Endothelial cell of umbilical vein (primary cell): ENCODE results near the gene NPPB. TPM values are rescaled to one million over a fixed set of nuclear protein-coding genes. Genes with fewer than 3 reads are reported as not detected.

Source experiments
- BruUV-seq: library from RNA; stranded (reverse); fragments of 400-500 nt; replicated peaks from 2 replicates; lab custom pipeline; 2021; lab: Mats Ljungman, UMichigan
- CTCF ChIA-PET: fragments of 300-600, 350-600 bp; sonication (Branson Sonifier 250); formaldehyde crosslinking; loops from one replicate; lab custom pipeline; 2021; ENCODE audit warnings: antibody characterized with exemption, inconsistent platforms; lab: Charles Lee
- POLR2A ChIA-PET: fragments of 300-600, 350-600 bp; sonication (Branson Sonifier 250); formaldehyde crosslinking; loops from one replicate; lab custom pipeline; 2021; ENCODE audit warnings: antibody characterized with exemption, inconsistent platforms; lab: Charles Lee
- DNase-seq: peaks from one replicate; pipeline ENCODE4 v3.0.0-alpha.2; 2011; ENCODE audit warnings: low read depth, low spot score
- FAIRE-seq: peaks from 2 replicates; lab custom pipeline; 2011; peaks lifted over from hg19 to GRCh38; lab: Jason Lieb, UNC
- H2AFZ ChIP-seq: 2 replicates; pipeline ENCODE4 v1.6.0; 2012; ENCODE audit warnings: low read depth, low read length, control low read depth, inconsistent platforms
- H3K27ac ChIP-seq: 2 replicates; pipeline ENCODE4 v1.5.1; 2011; ENCODE audit warnings: low read depth, mild to moderate bottlenecking, control low read depth, low read length, moderate library complexity; ENCODE audit not compliant: insufficient read depth
- H3K27me3 ChIP-seq, 2 experiments: 2 replicates each; pipeline versions ENCODE4 v1.6.0 to v1.6.1; 2011; ENCODE audit warnings: low read length in 2 of 2, mixed read lengths in 1 of 2; ENCODE audit not compliant: control insufficient read depth in 2 of 2, insufficient read depth in 2 of 2
- H3K36me3 ChIP-seq, 2 experiments: 2 replicates in 1 of 2; 3 replicates in 1 of 2; pipeline ENCODE4 v1.5.1; 2011; ENCODE audit warnings: low read length in 2 of 2, mild to moderate bottlenecking in 1 of 2, moderate library complexity in 1 of 2; ENCODE audit not compliant: control insufficient read depth in 2 of 2, insufficient read depth in 2 of 2; ENCODE audit errors: extremely low read depth in 1 of 2
- H3K4me1 ChIP-seq: 3 replicates; pipeline ENCODE4 v1.5.1; 2011; ENCODE audit warnings: mild to moderate bottlenecking, low read length; ENCODE audit not compliant: control insufficient read depth, insufficient read depth; ENCODE audit errors: extremely low read depth
- H3K4me2 ChIP-seq: 2 replicates; pipeline ENCODE4 v1.6.1; 2011; ENCODE audit warnings: low read length, control low read depth, mixed read lengths; ENCODE audit not compliant: insufficient read depth
- H3K4me3 ChIP-seq, 3 experiments: fragments of 200-600 bp in 1 of 3; sonication (generic), shearing (Covaris generic) in 1 of 3; replicated peaks in 1 of 3; 2 replicates each; pipeline ENCODE4 v1.5.1; 2011 to 2016; ENCODE audit warnings: control low read depth in 3 of 3, low read length in 3 of 3, mild to moderate bottlenecking in 2 of 3, inconsistent platforms in 1 of 3, low read depth in 1 of 3, moderate library complexity in 1 of 3; ENCODE audit not compliant: insufficient read depth in 1 of 3
- H3K79me2 ChIP-seq: 2 replicates; pipeline ENCODE4 v1.6.0; 2012; ENCODE audit warnings: low read length, inconsistent platforms; ENCODE audit not compliant: control insufficient read depth, insufficient read depth
- H3K9ac ChIP-seq: replicated peaks from 2 replicates; pipeline ENCODE3; 2011; ENCODE audit warnings: low read length, control low read depth; ENCODE audit not compliant: insufficient read depth; ENCODE audit errors: extremely low read depth
- H3K9me1 ChIP-seq: replicated peaks from 3 replicates; pipeline ENCODE4 v1.6.0; 2011; ENCODE audit warnings: mild to moderate bottlenecking, low read length; ENCODE audit not compliant: control insufficient read depth, insufficient read depth; ENCODE audit errors: extremely low read depth
- H3K9me3 ChIP-seq: replicated peaks from 2 replicates; pipeline ENCODE4 v1.5.1; 2012; ENCODE audit warnings: low read length, inconsistent platforms; ENCODE audit not compliant: control insufficient read depth, insufficient read depth
- H4K20me1 ChIP-seq: replicated peaks from 2 replicates; pipeline ENCODE3; 2011; ENCODE audit warnings: mild to moderate bottlenecking, low read length; ENCODE audit not compliant: control insufficient read depth, insufficient read depth; ENCODE audit errors: extremely low read depth
- EZH2 ChIP-seq: IDR thresholded peaks from 2 replicates; pipeline ENCODE4 v1.6.1; 2012; ENCODE audit warnings: borderline replicate concordance, low read depth, mild to moderate bottlenecking, moderate library complexity, low read length, inconsistent platforms; ENCODE audit not compliant: severe bottlenecking
- FOS ChIP-seq: IDR thresholded peaks from 2 replicates; pipeline ENCODE4 v1.6.1; 2011; ENCODE audit warnings: mild to moderate bottlenecking, low read length, moderate library complexity, borderline replicate concordance; ENCODE audit not compliant: insufficient read depth
- GATA2 ChIP-seq: IDR thresholded peaks from 2 replicates; pipeline ENCODE4 v1.7.0; 2011; ENCODE audit warnings: low read depth, mild to moderate bottlenecking, moderate library complexity, mixed read lengths, low read length; ENCODE audit not compliant: insufficient read length, insufficient read depth
- JUN ChIP-seq: IDR thresholded peaks from 2 replicates; pipeline ENCODE4 v1.6.1; 2011; ENCODE audit warnings: borderline replicate concordance, low read depth; ENCODE audit not compliant: insufficient read length, insufficient read depth
- MYC ChIP-seq: IDR thresholded peaks from one replicate; pipeline ENCODE4 v1.6.1; 2011; ENCODE audit warnings: mild to moderate bottlenecking, low read depth, low read length
- POLR2A ChIP-seq: IDR thresholded peaks from 2 replicates; pipeline ENCODE4 v1.6.1; 2012; ENCODE audit warnings: low read depth, mild to moderate bottlenecking, control low read depth, low read length
- POLR2AphosphoS5 ChIP-seq: IDR thresholded peaks from 2 replicates; pipeline ENCODE4 v1.6.1; 2012; ENCODE audit warnings: low read depth, mild to moderate bottlenecking, control low read depth, low read length, moderate library complexity; ENCODE audit not compliant: insufficient read depth
- dilution Hi-C: fragments of 300-500 bp; cut with MboI; formaldehyde crosslinking; loops from one replicate; pipeline ENCODE4 v1.15.0; 2019; ENCODE audit warnings: low sequenced_read_pairs; ENCODE audit not compliant: extremely low pct_ligation_motif_present
- intact Hi-C: fragments of 100-400 bp; cut with micrococcal nuclease; formaldehyde crosslinking; loops from one replicate; pipeline ENCODE4 v1.10.0; 2022
- polyA plus RNA-seq, 4 experiments: library from polyadenylated mRNA; depleted of rRNA in 3 of 4; stranded (reverse) in 3 of 4; unstranded in 1 of 4; fragments of >200 nt; gene quantifications; 2 replicates each; pipeline versions ENCODE4 v1.2.1 to v1.2.3, GENCODE V29; 2011 to 2012; ENCODE audit warnings: missing spikeins in 1 of 4
- total RNA-seq: library from RNA; stranded (reverse); gene quantifications from 2 replicates; pipeline ENCODE4 v1.2.3, GENCODE V29; 2021
- TF ChIP-seq, protein P1 (sequence below): IDR thresholded peaks from 2 replicates; pipeline ENCODE4 v1.6.1; 2011; ENCODE audit not compliant: insufficient read depth, insufficient read length
- TF ChIP-seq, protein P2 (sequence below), 2 donors: IDR thresholded peaks; 1 replicate in 1 of 2; 2 replicates in 1 of 2; pipeline ENCODE4 v1.5.1; 2011; ENCODE audit warnings: low read length in 2 of 2, mild to moderate bottlenecking in 2 of 2, moderate library complexity in 2 of 2, control low read depth in 1 of 2, inconsistent platforms in 1 of 2, low read depth in 1 of 2; ENCODE audit not compliant: insufficient read depth in 1 of 2; ENCODE audit errors: extremely low read depth in 1 of 2

NPPB gene
- total and polyA plus RNA-seq, 2 donors (not counting 3 experiments of a cell fraction or from before 2014, with no cell fraction given), result not detected

DNA sequence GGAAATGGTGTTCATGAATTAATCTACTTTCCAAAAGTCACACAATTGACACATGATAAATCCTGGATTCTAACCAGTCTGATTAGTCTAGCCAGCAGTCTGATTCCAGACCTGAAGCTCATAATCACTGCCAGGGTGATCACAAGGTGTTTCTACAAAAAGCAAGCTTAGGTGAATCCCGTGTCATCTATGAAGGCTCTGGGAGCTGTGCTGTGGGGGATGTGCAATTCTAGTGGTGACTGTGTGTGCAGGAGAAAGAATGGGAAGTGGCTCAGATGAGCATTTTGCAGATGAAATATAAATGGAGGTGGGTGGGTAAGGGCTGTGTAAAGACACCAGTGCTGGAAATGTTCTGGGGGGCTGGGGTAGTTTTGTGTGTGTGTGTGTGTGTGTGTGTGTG lies 1.8 kb upstream of the NPPB start:
- Histone ChIP-seq H3K36me3 (no peaks in the 10 kb centered on the region), H2AFZ (no peak overlapping the region), H4K20me1 (no peaks in the 10 kb centered on the region), H3K9me1 (no peaks in the 10 kb centered on the region), H3K27ac (no peak overlapping the region), H3K9ac (no peak overlapping the region), H3K4me2 (no peak overlapping the region), H3K9me3 (no peaks in the 10 kb centered on the region), H3K79me2 (no peaks in the 10 kb centered on the region), H3K27me3 (peaks cover 18 to 20% of the 10 kb centered on the region in 2 experiments), H3K4me1 (no peaks in the 10 kb centered on the region), H3K4me3 (no peak overlapping the region)
- ChIA-PET CTCF (interaction anchor here (0.6 kb wide), 1 partner anchor 147 kb away, joined by 4 read pairs; no protein-coding TSS in a partner anchor), POLR2A (no interaction called here)
- intact Hi-C loops, result no loop called here
- no peak for TF ChIP-seq POLR2AphosphoS5
- TF ChIP-seq JUN, result no peak
- no peak for TF ChIP-seq MYC
- TF ChIP-seq FOS, result no peak
- TF ChIP-seq POLR2A, result no peak
- TF ChIP-seq EZH2, result no peak
- TF ChIP-seq, protein P1, sequence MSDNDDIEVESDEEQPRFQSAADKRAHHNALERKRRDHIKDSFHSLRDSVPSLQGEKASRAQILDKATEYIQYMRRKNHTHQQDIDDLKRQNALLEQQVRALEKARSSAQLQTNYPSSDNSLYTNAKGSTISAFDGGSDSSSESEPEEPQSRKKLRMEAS, result no peak
- TF ChIP-seq, protein P2, sequence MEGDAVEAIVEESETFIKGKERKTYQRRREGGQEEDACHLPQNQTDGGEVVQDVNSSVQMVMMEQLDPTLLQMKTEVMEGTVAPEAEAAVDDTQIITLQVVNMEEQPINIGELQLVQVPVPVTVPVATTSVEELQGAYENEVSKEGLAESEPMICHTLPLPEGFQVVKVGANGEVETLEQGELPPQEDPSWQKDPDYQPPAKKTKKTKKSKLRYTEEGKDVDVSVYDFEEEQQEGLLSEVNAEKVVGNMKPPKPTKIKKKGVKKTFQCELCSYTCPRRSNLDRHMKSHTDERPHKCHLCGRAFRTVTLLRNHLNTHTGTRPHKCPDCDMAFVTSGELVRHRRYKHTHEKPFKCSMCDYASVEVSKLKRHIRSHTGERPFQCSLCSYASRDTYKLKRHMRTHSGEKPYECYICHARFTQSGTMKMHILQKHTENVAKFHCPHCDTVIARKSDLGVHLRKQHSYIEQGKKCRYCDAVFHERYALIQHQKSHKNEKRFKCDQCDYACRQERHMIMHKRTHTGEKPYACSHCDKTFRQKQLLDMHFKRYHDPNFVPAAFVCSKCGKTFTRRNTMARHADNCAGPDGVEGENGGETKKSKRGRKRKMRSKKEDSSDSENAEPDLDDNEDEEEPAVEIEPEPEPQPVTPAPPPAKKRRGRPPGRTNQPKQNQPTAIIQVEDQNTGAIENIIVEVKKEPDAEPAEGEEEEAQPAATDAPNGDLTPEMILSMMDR (IDR thresholded peaks at IDR 0.05; ENCODE audit: extremely low read depth in 1 of 2, insufficient read depth in 1 of 2, low read depth in 1 of 2, low read length in 2 of 2), result no peak
- no peak for TF ChIP-seq GATA2
- DNase-seq (no peak), FAIRE-seq (no peak)
- dilution Hi-C loops, result no loop called here
- BruUV-seq, result no TSS peak
